Esophagus muscularis mucosa (tissue), 4 donors: ENCODE measurements around the gene C1S. TPM values are rescaled to one million over a fixed set of nuclear protein-coding genes. Genes with fewer than 3 reads are reported as not detected.
"Not testable (repeated sequence)": the region's sequence is repeated elsewhere in the genome, so short reads cannot be mapped to it uniquely, and the experiment has no call there.

Experiments
- DNase-seq: peaks from one replicate; pipeline ENCODE4 v3.0.0-alpha.2; 2017; ENCODE audit errors: extremely low spot score
- H3K27ac ChIP-seq, 4 donors: fragments of 200-600 bp; sonication (generic); replicated peaks in 1 of 4; 1 replicate in 3 of 4; 2 replicates in 1 of 4; pipeline ENCODE4 v1.5.1; 2016 to 2019; ENCODE audit warnings: mild to moderate bottlenecking in 1 of 4
- H3K27me3 ChIP-seq, 4 donors: fragments of 200-600 bp; sonication (generic); one replicate each; pipeline versions ENCODE4 v1.5.1 to v1.6.0; 2016 to 2019
- H3K36me3 ChIP-seq, 4 donors: fragments of 200-600 bp; sonication (generic); one replicate each; pipeline ENCODE4 v1.5.1; 2016 to 2019
- H3K4me1 ChIP-seq, 4 donors: fragments of 200-600 bp; sonication (generic); one replicate each; pipeline ENCODE4 v1.5.1; 2016 to 2019
- H3K4me3 ChIP-seq, 4 donors: fragments of 200-600 bp; sonication (generic); 1 replicate in 2 of 4; 2 replicates in 2 of 4; pipeline ENCODE4 v1.5.1; 2016 to 2019; ENCODE audit warnings: mild to moderate bottlenecking in 4 of 4, moderate library complexity in 1 of 4
- H3K9me3 ChIP-seq, 4 donors: fragments of 200-600 bp; sonication (generic); 1 replicate in 3 of 4; 2 replicates in 1 of 4; pipeline ENCODE4 v1.5.1; 2016 to 2019
- EP300 ChIP-seq: sonication (generic); formaldehyde crosslinking; IDR thresholded peaks from one replicate; pipeline ENCODE4 v1.6.1; 2017; ENCODE audit warnings: antibody characterized with exemption
- POLR2A ChIP-seq: fragments of 450-650 bp; IDR thresholded peaks from one replicate; pipeline ENCODE4 v1.6.1; 2017; ENCODE audit warnings: antibody characterized with exemption, moderate library complexity, mild to moderate bottlenecking, low read depth
- POLR2AphosphoS5 ChIP-seq, 2 donors: sonication (generic); formaldehyde crosslinking; IDR thresholded peaks; one replicate each; pipeline ENCODE4 v1.6.1; 2017; ENCODE audit warnings: antibody characterized with exemption in 2 of 2
- WGBS: methylation state at CpG from one replicate; pipeline ENCODE4 v1.1.5; 2018; 5-methylcytosine and 5-hydroxymethylcytosine counted together
- intact Hi-C: fragments of 100-400 bp; cut with DNase I; formaldehyde crosslinking; loops from one replicate; pipeline ENCODE4 v1.15.1; 2023
- total RNA-seq, 4 donors: library from RNA; depleted of rRNA; stranded (reverse); fragments of >200 nt; gene quantifications; one replicate each; pipeline versions ENCODE4 v1.1.0 to v1.2.1, GENCODE V29; 2016
- TF ChIP-seq, protein P1 (sequence below), 3 experiments: fragments of 200-600 bp in 2 of 3; fragments of 450-650 bp in 1 of 3; sonication (generic) in 2 of 3; IDR thresholded peaks; one replicate each; pipeline ENCODE4 v1.5.1; 2017 to 2019; ENCODE audit warnings: antibody characterized with exemption in 3 of 3, mild to moderate bottlenecking in 2 of 3, moderate library complexity in 1 of 3

The C1S gene
- total RNA-seq: 100 to 1,000 TPM; 454 to 549 (median 512) TPM

DNA sequence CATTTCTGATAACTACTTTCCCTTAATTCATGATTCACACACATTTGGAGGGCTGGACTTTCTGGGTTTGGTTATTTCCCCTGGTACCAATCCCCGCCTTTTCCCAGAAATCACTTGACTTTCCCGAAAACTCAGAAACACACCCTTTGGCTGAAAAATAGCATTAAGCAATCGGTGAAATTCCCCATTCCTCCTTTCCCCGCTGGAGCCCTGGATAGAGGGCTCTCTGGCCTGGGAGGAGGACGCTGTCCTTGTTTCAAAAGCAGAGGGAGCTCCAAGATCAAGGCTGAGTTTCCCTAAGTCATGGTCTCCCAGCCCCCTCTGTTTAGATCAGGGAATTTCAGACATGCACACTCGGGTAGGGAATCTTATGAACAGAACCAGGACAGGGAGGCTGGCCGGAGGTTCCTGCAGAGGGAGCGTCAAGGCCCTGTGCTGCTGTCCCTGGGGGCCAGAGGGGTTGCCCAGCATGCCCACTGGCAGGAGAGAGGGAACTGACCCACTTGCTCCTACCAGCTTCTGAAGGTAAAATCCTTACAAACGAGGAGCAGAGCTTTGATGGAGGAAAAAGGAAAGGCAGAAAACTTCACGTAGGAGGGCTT is at the start of gene C1S:
C1S (plus strand) TSS at position 366 of the 602 bp plus-strand sequence. CDS start 1,195 bp downstream, outside the sequence.
- TF ChIP-seq POLR2AphosphoS5 (IDR thresholded peaks at IDR 0.05): peak; percentile 87 to 94
- TF ChIP-seq, protein P1, sequence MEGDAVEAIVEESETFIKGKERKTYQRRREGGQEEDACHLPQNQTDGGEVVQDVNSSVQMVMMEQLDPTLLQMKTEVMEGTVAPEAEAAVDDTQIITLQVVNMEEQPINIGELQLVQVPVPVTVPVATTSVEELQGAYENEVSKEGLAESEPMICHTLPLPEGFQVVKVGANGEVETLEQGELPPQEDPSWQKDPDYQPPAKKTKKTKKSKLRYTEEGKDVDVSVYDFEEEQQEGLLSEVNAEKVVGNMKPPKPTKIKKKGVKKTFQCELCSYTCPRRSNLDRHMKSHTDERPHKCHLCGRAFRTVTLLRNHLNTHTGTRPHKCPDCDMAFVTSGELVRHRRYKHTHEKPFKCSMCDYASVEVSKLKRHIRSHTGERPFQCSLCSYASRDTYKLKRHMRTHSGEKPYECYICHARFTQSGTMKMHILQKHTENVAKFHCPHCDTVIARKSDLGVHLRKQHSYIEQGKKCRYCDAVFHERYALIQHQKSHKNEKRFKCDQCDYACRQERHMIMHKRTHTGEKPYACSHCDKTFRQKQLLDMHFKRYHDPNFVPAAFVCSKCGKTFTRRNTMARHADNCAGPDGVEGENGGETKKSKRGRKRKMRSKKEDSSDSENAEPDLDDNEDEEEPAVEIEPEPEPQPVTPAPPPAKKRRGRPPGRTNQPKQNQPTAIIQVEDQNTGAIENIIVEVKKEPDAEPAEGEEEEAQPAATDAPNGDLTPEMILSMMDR (IDR thresholded peaks at IDR 0.05): peak; percentile 88 to 98 (median 96)
- peak; percentile 67 for TF ChIP-seq POLR2A
- peak; percentile 79 for TF ChIP-seq EP300
- peak; percentile 95 for DNase-seq
- Histone ChIP-seq H3K36me3 (peaks cover 0 to 29% (median 9%) of the 10 kb centered on the region in 4 donors), H3K4me1 (peaks cover 14 to 74% (median 63%) of the 10 kb centered on the region in 4 donors), H3K27me3 (no peaks in the 10 kb centered on the region), H3K27ac (peak within 1 kb of the TSS; percentile 79 to 89 (median 82)), H3K9me3 (no peaks in the 10 kb centered on the region), H3K4me3 (peak within 1 kb of the TSS; percentile 44 to 68 (median 54))
- intact Hi-C loops: loop anchor here (1.0 kb wide), 2 partner anchors 32 to 49 kb away; partner anchors contain the start of genes C1R and C1RL
- WGBS: 22% methylated on average over 9 of the region's 10 CpGs

DNA sequence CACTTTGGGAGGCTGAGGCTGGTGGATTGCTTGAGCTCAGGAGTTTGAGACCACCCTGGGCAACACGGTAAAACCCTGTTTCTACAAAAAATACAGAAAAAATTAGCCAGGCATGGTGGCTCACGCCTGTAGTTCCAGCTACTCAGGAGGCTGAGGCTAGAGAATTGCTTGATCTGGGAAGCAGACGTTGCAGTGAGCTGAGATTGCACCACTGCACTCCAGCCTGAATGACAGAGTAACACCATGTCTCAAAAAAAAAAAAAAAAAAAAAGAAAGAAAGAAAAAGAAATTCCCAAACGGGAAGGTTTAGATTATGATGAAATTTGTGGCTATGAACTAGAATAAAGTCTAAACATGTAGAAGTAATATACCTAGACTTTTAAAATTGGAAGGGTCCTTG is 49.1 kb upstream of the C1S start:
- Histone ChIP-seq H3K4me1 (peaks cover 6 to 16% (median 10%) of the 10 kb centered on the region in 4 donors), H3K36me3 (peaks cover 0 to 42% (median 18%) of the 10 kb centered on the region in 4 donors)
- H3K9me3 ChIP-seq, intact Hi-C loops, DNase-seq, H3K27ac ChIP-seq, H3K27me3 ChIP-seq, H3K4me3 ChIP-seq: not testable (repeated sequence)
- 81% methylated on average over 4 of the region's 4 CpGs for WGBS

DNA sequence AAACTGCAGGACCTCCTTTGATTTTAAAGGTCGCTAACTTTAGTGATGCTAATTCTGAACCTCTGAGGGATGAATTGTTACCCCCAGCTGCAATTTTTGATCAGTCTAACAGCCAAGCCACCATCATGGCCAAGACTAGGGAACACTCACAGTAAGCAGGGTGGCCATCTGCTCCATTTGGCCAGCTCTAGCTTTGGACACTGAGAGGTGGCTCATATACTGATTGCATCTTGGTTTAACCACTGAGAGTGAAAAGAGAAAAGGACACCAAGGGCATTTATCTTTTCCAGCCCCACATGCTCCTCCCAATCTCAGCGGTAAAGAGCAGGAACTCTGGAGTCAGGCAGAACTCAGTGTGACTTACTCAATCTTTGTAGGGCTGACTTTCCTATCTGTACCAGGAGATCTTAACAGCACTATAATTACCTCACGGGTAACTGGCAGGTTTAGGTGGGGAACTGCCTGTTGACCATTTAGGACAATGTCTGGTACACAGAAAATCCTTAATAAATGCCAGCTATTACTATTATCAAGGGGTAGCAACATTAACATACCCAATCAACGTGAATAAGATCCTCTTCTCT is 48.4 kb upstream of the C1S start:
- no peak overlapping the region for H3K4me3 ChIP-seq
- H3K9me3 ChIP-seq: no peaks in the 10 kb centered on the region
- no peaks in the 10 kb centered on the region for H3K27me3 ChIP-seq
- WGBS: 94% methylated on average over 4 of the region's 4 CpGs
- peaks cover 13 to 23% (median 18%) of the 10 kb centered on the region in 4 donors for H3K4me1 ChIP-seq
- H3K27ac ChIP-seq: no peak overlapping the region
- DNase-seq: no peak
- H3K36me3 ChIP-seq: peaks cover 0 to 42% (median 16%) of the 10 kb centered on the region in 4 donors
- intact Hi-C loops: no loop called here
- TF ChIP-seq EP300 (no peak), POLR2AphosphoS5 (IDR thresholded peaks at IDR 0.05) (no peak), POLR2A (no peak)
- TF ChIP-seq, protein P1 (IDR thresholded peaks at IDR 0.05): no peak

DNA sequence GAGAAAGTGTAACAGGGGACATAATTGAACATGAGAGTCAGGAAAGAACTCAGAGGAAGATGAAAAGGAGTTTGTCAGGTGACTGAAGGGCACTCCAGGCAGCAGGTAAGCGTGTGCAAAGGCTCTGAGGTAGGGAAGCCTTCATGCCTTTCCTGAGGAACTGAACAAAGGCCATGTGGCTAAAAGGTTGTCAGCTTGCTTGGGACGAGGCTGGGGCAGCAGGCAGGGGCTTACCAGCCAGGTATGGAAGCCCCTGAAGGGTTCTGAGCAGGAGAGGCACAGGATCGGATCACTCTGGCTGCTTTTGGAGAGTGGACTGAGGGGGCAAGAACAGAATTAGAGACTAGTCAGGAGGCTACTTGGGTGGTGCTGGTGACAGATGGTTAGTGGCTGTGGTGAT is 47.4 kb upstream of the C1S start:
- Histone ChIP-seq H3K27me3 (no peaks in the 10 kb centered on the region), H3K27ac (no peak overlapping the region), H3K4me1 (peaks cover 21 to 27% (median 26%) of the 10 kb centered on the region in 4 donors), H3K4me3 (no peak overlapping the region), H3K36me3 (peaks cover 0 to 39% (median 15%) of the 10 kb centered on the region in 4 donors), H3K9me3 (no peaks in the 10 kb centered on the region)
- no peak for DNase-seq
- intact Hi-C loops: no loop called here
- no peak for TF ChIP-seq POLR2A
- WGBS: 97% methylated on average over 3 of the region's 3 CpGs

DNA sequence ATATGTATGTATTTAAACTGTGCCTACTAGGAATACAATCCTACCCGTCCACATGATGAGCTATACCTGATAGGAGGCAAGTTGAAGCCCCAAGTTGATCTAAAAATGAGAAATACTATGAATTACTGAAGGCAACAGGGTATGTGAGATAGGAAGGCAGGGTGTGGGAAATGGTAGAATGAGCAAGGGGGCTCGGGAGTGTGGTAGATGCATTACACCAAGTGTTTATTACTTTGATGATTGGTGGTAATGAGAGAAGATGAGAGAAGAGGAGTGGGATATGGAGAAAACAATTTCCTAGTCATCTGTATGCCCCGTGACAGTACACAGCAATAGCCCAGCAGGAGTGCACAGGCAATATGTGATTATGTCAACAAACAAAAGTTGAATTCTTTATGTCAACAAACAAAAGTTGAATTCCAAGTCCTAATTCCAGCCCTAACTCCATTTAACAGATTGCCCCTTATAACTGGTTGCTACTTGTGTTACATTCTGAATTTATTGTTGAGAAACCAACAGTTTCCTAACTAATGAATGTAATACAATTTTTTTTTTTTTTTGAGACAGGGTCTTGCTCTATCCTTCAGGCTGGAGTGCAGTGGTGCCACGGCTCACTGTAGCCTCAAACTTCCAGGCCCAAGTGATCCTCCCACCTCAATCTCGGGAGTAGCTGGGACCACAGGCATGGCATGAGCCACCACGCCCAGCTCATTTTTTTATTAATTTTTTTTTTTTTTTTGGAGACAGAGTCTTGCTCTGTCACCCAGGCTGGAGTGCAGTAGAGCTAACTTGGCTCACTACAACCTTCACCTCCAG is 44.8 kb upstream of the C1S start:
- Histone ChIP-seq H3K36me3 (peaks cover 0 to 33% (median 8%) of the 10 kb centered on the region in 4 donors), H3K27ac (no peak overlapping the region), H3K4me1 (peaks cover 24 to 36% (median 31%) of the 10 kb centered on the region in 4 donors), H3K27me3 (no peaks in the 10 kb centered on the region), H3K4me3 (no peak overlapping the region), H3K9me3 (no peaks in the 10 kb centered on the region)
- intact Hi-C loops: loop anchor here (5.0 kb wide), 1 partner anchor 43 kb away; the partner anchor contains the start of genes EMG1 and PHB2
- WGBS: 83% methylated on average over 6 of the region's 6 CpGs
- TF ChIP-seq POLR2AphosphoS5 (IDR thresholded peaks at IDR 0.05): no peak
- no peak for TF ChIP-seq EP300
- TF ChIP-seq, protein P1 (IDR thresholded peaks at IDR 0.05): no peak
- TF ChIP-seq POLR2A: no peak
- no peak for DNase-seq
